ENCODE data around the gene ARPC1B.

DNA sequence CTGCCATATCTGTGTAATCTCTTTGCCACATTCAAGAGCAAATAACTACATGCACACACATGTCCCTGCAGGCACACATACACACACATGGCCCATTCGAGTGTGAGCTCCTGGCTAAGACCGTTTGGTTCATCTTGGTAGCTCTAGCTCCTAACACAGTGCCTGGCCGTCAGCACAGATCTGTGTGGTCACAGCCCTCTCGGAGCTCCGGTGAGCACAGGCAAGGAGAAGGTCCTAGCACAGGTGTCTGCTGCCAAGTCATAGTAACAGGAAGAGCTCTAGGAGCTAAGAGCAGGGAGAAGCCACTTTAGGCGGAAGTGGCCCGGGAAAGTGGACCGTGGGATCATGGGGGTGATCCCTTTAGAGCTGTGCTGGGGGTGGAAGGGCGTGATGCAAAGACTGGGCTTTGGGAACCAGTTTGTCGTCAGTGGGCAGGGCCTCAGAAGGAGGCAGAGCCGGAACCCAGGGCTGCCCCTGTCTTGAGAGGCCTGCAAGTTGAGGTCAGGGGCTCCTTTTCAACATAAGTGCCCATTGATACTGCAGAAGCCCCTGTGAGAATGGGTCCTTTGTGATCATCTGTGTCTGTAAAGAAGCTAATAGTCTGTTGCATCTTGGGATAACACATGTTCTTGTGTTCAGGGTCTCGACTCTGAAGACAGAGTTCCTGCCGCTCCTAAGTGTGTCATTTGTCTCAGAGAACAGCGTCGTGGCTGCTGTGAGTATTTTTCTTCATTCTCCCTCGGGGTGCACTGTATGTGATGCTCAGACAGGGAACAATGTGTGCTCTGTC, 16.6 kb upstream of the ARPC1B start:
- TF ChIP-seq, protein P1, sequence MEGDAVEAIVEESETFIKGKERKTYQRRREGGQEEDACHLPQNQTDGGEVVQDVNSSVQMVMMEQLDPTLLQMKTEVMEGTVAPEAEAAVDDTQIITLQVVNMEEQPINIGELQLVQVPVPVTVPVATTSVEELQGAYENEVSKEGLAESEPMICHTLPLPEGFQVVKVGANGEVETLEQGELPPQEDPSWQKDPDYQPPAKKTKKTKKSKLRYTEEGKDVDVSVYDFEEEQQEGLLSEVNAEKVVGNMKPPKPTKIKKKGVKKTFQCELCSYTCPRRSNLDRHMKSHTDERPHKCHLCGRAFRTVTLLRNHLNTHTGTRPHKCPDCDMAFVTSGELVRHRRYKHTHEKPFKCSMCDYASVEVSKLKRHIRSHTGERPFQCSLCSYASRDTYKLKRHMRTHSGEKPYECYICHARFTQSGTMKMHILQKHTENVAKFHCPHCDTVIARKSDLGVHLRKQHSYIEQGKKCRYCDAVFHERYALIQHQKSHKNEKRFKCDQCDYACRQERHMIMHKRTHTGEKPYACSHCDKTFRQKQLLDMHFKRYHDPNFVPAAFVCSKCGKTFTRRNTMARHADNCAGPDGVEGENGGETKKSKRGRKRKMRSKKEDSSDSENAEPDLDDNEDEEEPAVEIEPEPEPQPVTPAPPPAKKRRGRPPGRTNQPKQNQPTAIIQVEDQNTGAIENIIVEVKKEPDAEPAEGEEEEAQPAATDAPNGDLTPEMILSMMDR (conservative IDR thresholded peaks at IDR 0.05; ENCODE audit: low read length): no peak
- TF ChIP-seq EZH2phosphoT487 (IDR thresholded peaks at IDR 0.05; ENCODE audit: borderline replicate concordance): no peak
